GM21360 (cell line): ENCODE results near the gene CLN6.
"Not testable (repeated sequence)": the region's sequence is repeated elsewhere in the genome, so short reads cannot be mapped to it uniquely, and the experiment has no call there.

Experiments
- ATAC-seq: cut with Tn5 transposase; IDR thresholded peaks from one replicate; pipeline ENCODE4 v1.9.1; 2021; ENCODE audit warnings: mild to moderate bottlenecking, moderate library complexity; ENCODE audit not compliant: unreplicated experiment

Gene CLN6

GRCh38 chr15:68207176-68207935 is 22.2 kb downstream of the CLN6 start:
- ATAC-seq: no peak

- no peak for ATAC-seq
Observed at GRCh38 chr15:68206711-68207151, 22.8 kb downstream of the CLN6 start.

GRCh38 chr15:68205954-68206539 is 23.5 kb downstream of the CLN6 start:
- ATAC-seq: no peak

DNA sequence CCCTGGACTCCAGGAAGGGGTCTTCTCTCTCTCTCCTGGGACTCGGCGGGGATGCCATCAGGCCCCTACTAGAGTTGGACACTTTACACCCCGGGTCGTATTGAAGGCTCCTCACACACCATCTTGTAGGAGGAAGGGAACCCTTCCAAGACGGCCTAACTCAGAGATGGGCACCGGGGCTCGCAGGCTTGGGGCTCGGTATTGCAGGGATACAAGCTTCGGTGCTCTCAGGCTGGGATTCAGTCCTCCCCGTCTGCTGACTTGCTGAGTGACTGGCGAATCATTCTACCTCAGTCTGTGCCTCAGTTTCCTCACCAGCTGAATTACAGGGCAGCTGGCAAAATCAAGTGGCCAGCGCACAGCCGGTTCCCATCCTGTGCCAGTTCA is 24.0 kb downstream of the CLN6 start:
- no peak for ATAC-seq

- ATAC-seq: no peak
Observed at GRCh38 chr15:68204776-68205557, 24.6 kb downstream of the CLN6 start, which contains the start of gene CALML4. CALML4 (minus strand) TSS chr15:68205332; CDS start chr15:68205247, 85 bp downstream.

DNA sequence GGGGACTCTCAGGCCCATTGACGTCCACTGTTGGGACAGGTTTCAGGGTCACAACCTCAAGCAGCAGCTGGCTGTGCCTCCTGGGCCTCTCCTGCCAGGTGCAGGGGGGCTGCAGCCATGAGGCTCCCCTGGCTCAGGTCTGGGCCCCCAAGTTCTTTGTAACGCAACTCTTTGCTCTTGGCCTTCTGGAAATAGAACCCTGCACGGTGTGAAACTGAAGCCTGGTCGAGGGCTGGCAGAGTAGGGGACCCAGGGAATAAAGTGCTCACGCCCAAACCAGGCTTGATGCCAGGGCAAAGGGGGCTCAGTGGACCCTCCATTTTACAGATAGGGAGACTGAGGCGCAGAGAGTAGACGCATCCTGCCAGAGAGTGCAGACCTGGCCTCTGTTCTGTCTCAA is 25.2 kb downstream of the CLN6 start:
- no peak for ATAC-seq

- ATAC-seq: no peak
Observed at GRCh38 chr15:68203956-68204355, 25.6 kb downstream of the CLN6 start.

GRCh38 chr15:68203486-68203885 is 26.0 kb downstream of the CLN6 start:
- ATAC-seq: no peak

- not testable (repeated sequence) for ATAC-seq
Observed at GRCh38 chr15:68202994-68203393, 26.5 kb downstream of the CLN6 start.

- no peak for ATAC-seq
Observed at GRCh38 chr15:68201879-68202261, 27.7 kb downstream of the CLN6 start.

DNA sequence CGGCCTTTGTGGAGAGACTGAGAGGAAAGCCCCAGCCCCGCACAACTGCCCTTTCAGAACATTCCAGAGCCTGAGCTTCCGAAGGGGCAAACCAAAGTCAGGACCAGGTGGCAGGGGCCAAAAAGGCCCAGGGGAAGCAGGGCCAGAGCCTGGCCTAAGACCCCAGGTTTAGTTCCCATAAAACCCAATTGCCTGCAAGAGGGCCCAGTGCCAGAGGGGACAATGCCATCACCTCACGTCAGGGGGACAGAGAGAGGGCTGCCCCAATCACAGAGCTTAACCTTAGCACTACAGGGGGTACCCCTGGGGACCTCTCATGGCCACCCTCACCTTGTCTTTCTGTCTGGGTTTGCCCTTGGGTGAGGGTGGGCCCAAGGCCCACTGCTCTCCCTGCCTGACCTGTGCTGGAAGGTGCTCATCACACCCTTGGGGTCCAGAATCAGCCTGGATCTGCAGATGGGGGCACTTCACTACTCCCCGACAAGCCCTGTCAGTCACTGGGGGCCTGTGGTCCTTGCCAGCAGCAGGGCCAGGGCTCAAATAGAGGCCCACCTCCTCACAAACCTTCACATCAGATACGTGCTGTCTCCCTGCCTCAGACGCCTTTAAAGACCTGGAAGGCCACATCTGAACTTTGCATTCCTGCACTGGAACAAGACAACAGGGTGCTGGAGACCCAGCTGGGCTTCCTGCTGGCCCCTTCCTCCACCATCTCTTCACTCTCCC is 28.2 kb downstream of the CLN6 start:
- no peak for ATAC-seq

GRCh38 chr15:68200016-68200861 is 29.3 kb downstream of the CLN6 start:
- ATAC-seq: no peak

- ATAC-seq: no peak
Observed at GRCh38 chr15:68199340-68199739, 30.2 kb downstream of the CLN6 start.

GRCh38 chr15:68197661-68198437 is 31.7 kb downstream of the CLN6 start:
- ATAC-seq: no peak

GRCh38 chr15:68197170-68197492 is 32.4 kb downstream of the CLN6 start:
- no peak for ATAC-seq

DNA sequence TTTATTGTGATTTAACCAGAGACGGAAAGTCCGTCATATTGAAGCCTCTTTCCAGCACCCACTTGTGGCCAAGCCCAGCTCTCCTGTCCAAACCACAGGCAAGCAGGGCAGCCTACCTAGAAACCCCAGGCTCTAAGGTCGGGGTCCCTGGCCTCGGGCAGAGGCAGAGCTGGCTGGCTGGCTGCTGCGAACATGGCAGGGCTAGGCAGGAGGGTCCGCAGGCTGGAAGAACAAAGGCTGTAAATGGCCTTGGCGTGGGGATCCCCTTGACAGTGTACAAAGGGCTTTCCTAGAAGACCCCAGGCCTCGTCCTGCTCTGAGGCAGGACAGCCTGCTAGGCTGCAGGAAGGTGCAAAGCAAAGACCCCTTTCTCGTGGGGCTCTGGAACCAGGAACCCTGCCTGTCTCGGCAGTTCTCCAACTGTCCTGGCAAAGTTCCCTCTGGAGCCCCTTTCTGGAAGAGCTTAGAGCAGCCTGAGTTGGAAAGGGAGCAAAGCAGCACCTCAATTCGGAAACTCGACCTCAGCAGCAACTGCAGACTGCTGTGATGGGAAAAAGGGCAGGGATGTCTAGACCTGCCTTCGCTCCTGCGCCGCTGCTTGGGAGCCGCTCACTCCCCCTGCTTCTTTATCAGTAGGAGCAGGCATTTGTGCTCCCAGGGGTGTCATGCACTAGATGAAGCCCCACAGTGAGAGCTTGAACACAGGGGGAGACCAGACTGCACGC is 32.9 kb downstream of the CLN6 start:
- no peak for ATAC-seq

- ATAC-seq: no peak
Observed at GRCh38 chr15:68195336-68196112, 34.0 kb downstream of the CLN6 start.

DNA sequence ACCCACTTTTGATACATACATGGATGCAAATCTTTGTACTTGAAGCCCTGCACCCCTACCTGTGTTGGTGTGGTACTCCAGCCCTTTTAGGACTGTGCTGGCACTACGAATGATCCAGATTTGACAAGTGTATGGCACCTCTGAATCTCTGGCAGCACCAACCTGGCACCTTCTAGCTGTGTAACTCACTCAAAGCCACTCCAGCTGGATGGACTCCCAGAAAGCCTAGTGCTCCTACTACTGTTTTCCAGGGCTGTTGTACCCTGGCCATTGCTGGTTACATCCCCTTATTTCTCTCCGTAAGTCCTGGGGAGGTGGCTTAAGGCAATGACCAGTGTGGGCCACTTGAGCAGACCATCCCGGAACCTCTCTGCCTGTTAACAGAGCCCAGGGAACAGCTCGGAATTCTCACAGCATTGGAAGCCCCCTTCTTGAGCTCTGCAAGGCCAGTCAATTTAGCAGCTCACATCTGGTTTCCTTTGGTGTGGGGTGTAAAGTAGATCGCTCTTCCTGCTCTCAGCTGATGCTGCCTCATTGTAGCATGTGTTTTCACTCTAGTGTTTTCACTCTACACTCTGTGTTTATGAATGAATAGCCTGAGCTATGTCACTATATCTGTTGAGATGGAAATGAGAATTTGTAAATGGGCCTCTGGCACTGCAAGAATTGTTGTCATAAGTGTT is 36.6 kb downstream of the CLN6 start:
- no peak for ATAC-seq
